ENCODE measurements around the gene THRAP3.

DNA sequence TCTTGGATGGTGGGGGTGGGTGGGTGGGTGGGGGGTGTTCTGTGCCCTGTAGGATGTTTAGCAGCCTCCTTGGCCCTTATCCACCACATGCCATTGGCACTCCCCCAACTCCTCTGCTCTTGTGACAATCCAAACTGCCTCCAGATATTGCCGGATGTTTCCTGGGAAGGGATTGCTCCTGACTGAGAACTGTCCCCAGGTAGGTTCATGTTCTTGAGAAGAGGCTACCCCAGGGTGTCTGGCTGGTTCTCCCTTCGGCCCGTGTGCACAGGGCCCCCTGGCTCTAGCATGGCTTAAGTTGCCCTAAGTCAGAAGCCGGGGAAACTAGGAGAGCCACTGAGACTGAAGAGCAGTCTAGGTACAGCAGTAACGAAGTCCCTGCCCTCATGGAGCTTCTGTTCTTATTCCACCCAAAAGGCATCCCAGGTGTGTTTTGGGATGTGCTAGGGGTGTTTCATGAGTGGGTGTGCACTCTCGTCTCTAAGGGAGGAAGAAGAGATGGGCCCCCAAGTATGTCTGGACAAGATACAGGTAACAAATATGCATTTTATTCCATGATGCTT, 19.8 kb upstream of the THRAP3 start:
- TF ChIP-seq POLR2A (IDR thresholded peaks at IDR 0.05) (no peak), EP300 (IDR thresholded peaks at IDR 0.05; ENCODE audit: low read depth) (no peak), POLR2AphosphoS5 (IDR thresholded peaks at IDR 0.05) (no peak)
- TF ChIP-seq, protein P1, sequence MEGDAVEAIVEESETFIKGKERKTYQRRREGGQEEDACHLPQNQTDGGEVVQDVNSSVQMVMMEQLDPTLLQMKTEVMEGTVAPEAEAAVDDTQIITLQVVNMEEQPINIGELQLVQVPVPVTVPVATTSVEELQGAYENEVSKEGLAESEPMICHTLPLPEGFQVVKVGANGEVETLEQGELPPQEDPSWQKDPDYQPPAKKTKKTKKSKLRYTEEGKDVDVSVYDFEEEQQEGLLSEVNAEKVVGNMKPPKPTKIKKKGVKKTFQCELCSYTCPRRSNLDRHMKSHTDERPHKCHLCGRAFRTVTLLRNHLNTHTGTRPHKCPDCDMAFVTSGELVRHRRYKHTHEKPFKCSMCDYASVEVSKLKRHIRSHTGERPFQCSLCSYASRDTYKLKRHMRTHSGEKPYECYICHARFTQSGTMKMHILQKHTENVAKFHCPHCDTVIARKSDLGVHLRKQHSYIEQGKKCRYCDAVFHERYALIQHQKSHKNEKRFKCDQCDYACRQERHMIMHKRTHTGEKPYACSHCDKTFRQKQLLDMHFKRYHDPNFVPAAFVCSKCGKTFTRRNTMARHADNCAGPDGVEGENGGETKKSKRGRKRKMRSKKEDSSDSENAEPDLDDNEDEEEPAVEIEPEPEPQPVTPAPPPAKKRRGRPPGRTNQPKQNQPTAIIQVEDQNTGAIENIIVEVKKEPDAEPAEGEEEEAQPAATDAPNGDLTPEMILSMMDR (IDR thresholded peaks at IDR 0.05): no peak
